Measurements from ENCODE around the gene VPS35L.

VPS35L gene

DNA sequence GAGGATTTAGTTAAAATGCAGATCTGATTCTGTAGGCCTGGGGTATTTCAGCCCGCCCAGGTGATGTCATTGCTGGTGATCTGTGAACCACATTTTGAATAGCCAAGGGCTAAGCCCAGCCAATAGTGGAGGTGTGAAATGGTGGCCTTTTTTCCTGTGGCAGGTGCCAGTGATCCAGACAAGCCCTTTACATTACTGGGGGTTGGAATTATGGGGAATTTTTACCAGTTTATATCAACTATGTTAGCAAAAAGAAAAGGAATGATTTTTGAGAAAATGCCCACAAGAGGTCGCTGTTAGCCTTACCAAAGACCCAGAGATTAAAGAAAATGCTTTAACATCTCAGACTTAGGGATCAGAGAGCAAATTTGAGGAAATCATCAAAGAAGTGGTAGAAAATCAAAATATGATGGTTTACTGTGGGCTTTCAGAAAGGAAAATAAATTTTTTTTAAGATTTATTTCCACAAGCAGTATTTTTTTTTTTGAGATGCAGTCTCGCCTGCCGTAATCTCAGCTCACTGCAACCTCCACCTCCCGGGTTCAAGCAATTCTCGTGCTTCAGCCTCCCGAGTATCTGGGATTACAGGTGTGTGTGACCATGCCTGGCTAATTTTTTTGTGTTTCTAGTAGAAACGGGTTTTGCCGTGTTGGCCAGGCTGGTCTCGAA is 3.9 kb downstream of the VPS35L start:
- TF ChIP-seq YY1 (IDR thresholded peaks at IDR 0.05; ENCODE audit: insufficient read depth, insufficient read length) (no peak), SUZ12 (IDR thresholded peaks at IDR 0.05; ENCODE audit: extremely low read depth, insufficient read depth, insufficient read length) (no peak), ZNF274 (IDR thresholded peaks at IDR 0.05; ENCODE audit: low read depth, low read length) (no peak)
- no peak for DNase-seq (ENCODE audit: low read depth, low spot score)
- H3K4me3 ChIP-seq (ENCODE audit: insufficient read length, low read depth) = no peak overlapping the region

DNA sequence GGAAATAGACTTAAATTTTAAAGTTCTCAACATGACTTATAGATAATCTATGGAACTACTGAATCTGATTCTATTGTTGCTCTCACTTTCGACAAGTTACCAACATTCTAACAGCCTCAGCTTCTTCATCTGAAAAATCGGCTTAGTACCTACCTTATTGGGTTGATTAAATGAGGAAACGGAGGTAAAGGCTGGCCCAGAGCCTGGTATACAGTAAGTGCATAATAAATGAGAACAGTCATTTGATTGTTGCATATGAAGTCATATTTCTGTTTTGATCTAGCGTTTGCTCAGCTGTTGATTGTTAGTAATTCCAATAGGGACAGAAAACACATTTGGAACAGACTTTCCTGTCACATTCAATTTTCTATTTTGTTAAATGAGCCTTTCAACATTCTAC is 4.6 kb downstream of the VPS35L start:
- Histone ChIP-seq H3K9ac (ENCODE audit: insufficient read length, low read depth) (no peak overlapping the region), H3K27me3 (ENCODE audit: insufficient read depth, insufficient read length) (no peaks in the 10 kb centered on the region), H3K36me3 (ENCODE audit: insufficient read depth, insufficient read length, low read length) (peaks cover 12% of the 10 kb centered on the region), H3K9me3 (ENCODE audit: insufficient read depth, low read length) (peaks cover 11% of the 10 kb centered on the region; the same call in 1 of the 2 replicates), H3K4me1 (ENCODE audit: insufficient read depth, insufficient read length) (no peaks in the 10 kb centered on the region), H3K4me3 (ENCODE audit: insufficient read length, low read depth) (no peak overlapping the region)
- TF ChIP-seq ZNF274 (IDR thresholded peaks at IDR 0.05; ENCODE audit: low read depth, low read length) = no peak
- no peak for TF ChIP-seq SUZ12 (IDR thresholded peaks at IDR 0.05; ENCODE audit: extremely low read depth, insufficient read depth, insufficient read length)
- no peak for TF ChIP-seq YY1 (IDR thresholded peaks at IDR 0.05; ENCODE audit: insufficient read depth, insufficient read length)
- DNase-seq (ENCODE audit: low read depth, low spot score) = no peak

More for the DNA sequence above, 3.9 kb downstream of the VPS35L start:
- H3K9ac ChIP-seq (ENCODE audit: insufficient read length, low read depth) = no peak overlapping the region
- no peaks in the 10 kb centered on the region for H3K27me3 ChIP-seq (ENCODE audit: insufficient read depth, insufficient read length)
- H3K4me1 ChIP-seq (ENCODE audit: insufficient read depth, insufficient read length) = no peaks in the 10 kb centered on the region
- H3K36me3 ChIP-seq (ENCODE audit: insufficient read depth, insufficient read length, low read length) = peaks cover 5% of the 10 kb centered on the region
- H3K9me3 ChIP-seq (ENCODE audit: insufficient read depth, low read length) = peaks cover 11% of the 10 kb centered on the region; the same call in 1 of the 2 replicates

DNA sequence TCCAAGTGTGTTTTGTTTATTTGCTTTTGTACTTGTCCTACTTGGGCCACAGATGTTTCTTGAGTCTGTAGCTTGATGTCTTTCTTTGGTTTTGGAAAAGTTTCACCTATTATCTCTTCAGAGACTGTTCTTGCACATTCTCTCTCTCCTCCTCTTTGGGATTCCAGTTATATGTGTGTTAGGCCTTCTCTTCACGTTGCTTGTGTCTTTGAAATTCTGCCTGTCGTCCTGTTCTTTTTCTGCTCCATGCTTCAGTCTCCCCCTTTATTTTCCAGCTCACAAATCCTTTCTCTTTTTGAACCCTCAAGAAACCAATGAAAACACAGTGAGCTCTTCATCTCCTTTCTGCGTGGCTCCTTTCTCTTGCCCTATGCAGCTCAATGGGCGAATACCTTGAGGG is 7.9 kb downstream of the VPS35L start:
- no peak for TF ChIP-seq YY1 (IDR thresholded peaks at IDR 0.05; ENCODE audit: insufficient read depth, insufficient read length)
- H3K27me3 ChIP-seq (ENCODE audit: insufficient read depth, insufficient read length) = no peaks in the 10 kb centered on the region
- H3K9ac ChIP-seq (ENCODE audit: insufficient read length, low read depth) = no peak overlapping the region
- H3K36me3 ChIP-seq (ENCODE audit: insufficient read depth, insufficient read length, low read length) = peaks cover 41% of the 10 kb centered on the region
- H3K4me1 ChIP-seq (ENCODE audit: insufficient read depth, insufficient read length) = no peaks in the 10 kb centered on the region
- DNase-seq (ENCODE audit: low read depth, low spot score) = no peak
- H3K4me3 ChIP-seq (ENCODE audit: insufficient read length, low read depth) = no peak overlapping the region
- H3K9me3 ChIP-seq (ENCODE audit: insufficient read depth, low read length) = peaks cover 11% of the 10 kb centered on the region; the same call in 1 of the 2 replicates

DNA sequence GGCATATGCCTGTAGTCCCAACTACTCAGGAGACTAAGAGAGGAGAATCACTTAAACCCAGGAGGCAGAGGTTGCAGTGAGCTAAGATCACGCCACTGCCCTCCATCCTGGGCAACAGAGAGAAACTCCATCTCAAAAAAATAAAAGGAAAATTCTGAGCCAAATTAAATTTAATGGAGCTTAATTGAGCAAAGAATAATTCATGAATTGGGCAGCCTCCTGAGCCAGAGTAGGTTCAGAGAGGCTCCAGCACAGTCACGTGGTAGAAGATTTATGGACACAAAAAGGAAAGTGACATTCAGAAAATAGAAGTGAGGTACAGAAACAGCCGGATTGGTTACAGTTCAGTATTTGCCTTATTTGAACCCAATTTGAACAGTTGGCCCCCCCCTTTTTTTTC is 10.9 kb downstream of the VPS35L start:
- no peak for DNase-seq (ENCODE audit: low read depth, low spot score)
- H3K9me3 ChIP-seq (ENCODE audit: insufficient read depth, low read length) = peaks cover 11% of the 10 kb centered on the region; the same call in 1 of the 2 replicates
- no peaks in the 10 kb centered on the region for H3K27me3 ChIP-seq (ENCODE audit: insufficient read depth, insufficient read length)
- H3K4me1 ChIP-seq (ENCODE audit: insufficient read depth, insufficient read length) = no peaks in the 10 kb centered on the region
- peaks cover 63% of the 10 kb centered on the region for H3K36me3 ChIP-seq (ENCODE audit: insufficient read depth, insufficient read length, low read length)
- TF ChIP-seq SUZ12 (IDR thresholded peaks at IDR 0.05; ENCODE audit: extremely low read depth, insufficient read depth, insufficient read length) (no peak), ZNF274 (IDR thresholded peaks at IDR 0.05; ENCODE audit: low read depth, low read length) (no peak), YY1 (IDR thresholded peaks at IDR 0.05; ENCODE audit: insufficient read depth, insufficient read length) (no peak)
- no peak overlapping the region for H3K4me3 ChIP-seq (ENCODE audit: insufficient read length, low read depth)
- no peak overlapping the region for H3K9ac ChIP-seq (ENCODE audit: insufficient read length, low read depth)

DNA sequence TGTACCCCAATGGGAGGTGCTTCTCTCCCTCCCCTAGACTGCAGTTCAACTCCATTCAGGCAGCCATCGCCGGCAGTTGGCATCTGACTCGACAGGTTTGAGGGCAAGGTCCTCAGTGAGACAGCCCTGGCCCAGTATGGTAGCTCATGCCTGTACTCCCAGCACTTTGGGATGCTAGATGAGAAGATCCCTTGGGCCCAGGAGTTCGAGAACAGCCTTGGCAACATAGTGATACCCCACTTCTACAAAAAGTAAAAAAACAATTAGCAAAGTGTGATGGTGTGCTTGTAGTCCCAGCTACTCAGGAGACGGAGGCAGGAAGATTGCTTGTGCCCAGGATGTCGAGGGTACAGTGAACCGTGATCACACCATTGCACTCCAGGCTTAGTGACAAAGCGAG is 12.1 kb downstream of the VPS35L start:
- Histone ChIP-seq H3K9ac (ENCODE audit: insufficient read length, low read depth) (no peak overlapping the region), H3K27me3 (ENCODE audit: insufficient read depth, insufficient read length) (no peaks in the 10 kb centered on the region), H3K4me3 (ENCODE audit: insufficient read length, low read depth) (no peak overlapping the region), H3K4me1 (ENCODE audit: insufficient read depth, insufficient read length) (no peaks in the 10 kb centered on the region), H3K36me3 (ENCODE audit: insufficient read depth, insufficient read length, low read length) (peaks cover 71% of the 10 kb centered on the region), H3K9me3 (ENCODE audit: insufficient read depth, low read length) (peaks cover 11% of the 10 kb centered on the region; the same call in 1 of the 2 replicates)
- TF ChIP-seq ZNF274 (IDR thresholded peaks at IDR 0.05; ENCODE audit: low read depth, low read length) (no peak), YY1 (IDR thresholded peaks at IDR 0.05; ENCODE audit: insufficient read depth, insufficient read length) (no peak), SUZ12 (IDR thresholded peaks at IDR 0.05; ENCODE audit: extremely low read depth, insufficient read depth, insufficient read length) (no peak)
- DNase-seq (ENCODE audit: low read depth, low spot score) = no peak

DNA sequence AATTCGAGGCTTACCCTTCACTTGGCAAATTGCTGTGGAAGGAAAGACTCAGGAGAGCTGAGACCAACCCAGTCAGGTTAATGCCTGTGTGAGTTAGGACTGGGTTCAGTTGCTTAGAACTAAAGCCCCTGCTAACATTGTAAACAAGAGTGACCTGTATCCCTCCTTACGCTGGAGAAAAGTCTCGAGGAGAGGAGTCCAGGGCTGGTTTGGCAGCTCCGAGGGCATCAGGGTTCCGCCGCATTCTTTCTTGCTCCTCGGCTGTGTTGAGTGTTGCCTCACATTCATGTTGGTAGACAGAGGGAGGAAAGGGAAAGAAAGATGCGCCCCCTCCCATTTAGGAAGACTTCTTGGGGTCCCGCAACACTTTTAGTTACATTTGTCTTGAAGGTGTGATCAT is 18.5 kb downstream of the VPS35L start:
- H3K36me3 ChIP-seq (ENCODE audit: insufficient read depth, insufficient read length, low read length) = peaks cover 76% of the 10 kb centered on the region
- DNase-seq (ENCODE audit: low read depth, low spot score) = no peak

DNA sequence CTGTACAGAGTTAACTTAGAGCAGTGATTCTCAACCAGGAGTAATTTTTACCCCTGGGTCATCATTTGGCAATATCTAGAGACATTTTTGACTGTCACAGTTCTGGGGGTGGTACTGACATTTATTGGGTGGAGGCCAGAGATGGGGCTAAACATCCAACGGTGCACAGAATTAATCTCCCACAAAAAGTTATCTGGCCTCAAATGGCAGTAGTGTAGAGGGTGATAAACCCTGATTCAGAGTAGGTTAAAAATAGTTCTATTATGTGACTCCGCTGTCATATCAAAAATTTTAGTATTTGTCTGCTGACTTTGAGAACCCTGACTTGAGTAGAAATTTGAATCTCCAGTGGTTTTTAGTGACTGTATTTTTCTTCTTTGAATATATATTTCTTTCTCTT is 19.1 kb downstream of the VPS35L start:
- TF ChIP-seq ZNF274 (IDR thresholded peaks at IDR 0.05; ENCODE audit: low read depth, low read length) = no peak
- no peak for TF ChIP-seq YY1 (IDR thresholded peaks at IDR 0.05; ENCODE audit: insufficient read depth, insufficient read length)
- no peak for TF ChIP-seq SUZ12 (IDR thresholded peaks at IDR 0.05; ENCODE audit: extremely low read depth, insufficient read depth, insufficient read length)
- no peaks in the 10 kb centered on the region for H3K9me3 ChIP-seq (ENCODE audit: insufficient read depth, low read length)
- no peak overlapping the region for H3K9ac ChIP-seq (ENCODE audit: insufficient read length, low read depth)
- no peaks in the 10 kb centered on the region for H3K4me1 ChIP-seq (ENCODE audit: insufficient read depth, insufficient read length)
- DNase-seq (ENCODE audit: low read depth, low spot score) = no peak
- peaks cover 74% of the 10 kb centered on the region for H3K36me3 ChIP-seq (ENCODE audit: insufficient read depth, insufficient read length, low read length)
- H3K4me3 ChIP-seq (ENCODE audit: insufficient read length, low read depth) = no peak overlapping the region
- H3K27me3 ChIP-seq (ENCODE audit: insufficient read depth, insufficient read length) = no peaks in the 10 kb centered on the region

More for the DNA sequence above, 18.5 kb downstream of the VPS35L start:
- TF ChIP-seq YY1 (IDR thresholded peaks at IDR 0.05; ENCODE audit: insufficient read depth, insufficient read length) (no peak), ZNF274 (IDR thresholded peaks at IDR 0.05; ENCODE audit: low read depth, low read length) (no peak)
- no peak overlapping the region for H3K9ac ChIP-seq (ENCODE audit: insufficient read length, low read depth)
- H3K4me3 ChIP-seq (ENCODE audit: insufficient read length, low read depth) = no peak overlapping the region
- H3K9me3 ChIP-seq (ENCODE audit: insufficient read depth, low read length) = no peaks in the 10 kb centered on the region
- H3K4me1 ChIP-seq (ENCODE audit: insufficient read depth, insufficient read length) = no peaks in the 10 kb centered on the region
- no peaks in the 10 kb centered on the region for H3K27me3 ChIP-seq (ENCODE audit: insufficient read depth, insufficient read length)
